Measurements from ENCODE around the gene ZSWIM7. TPM values are rescaled to one million over a fixed set of nuclear protein-coding genes. Genes with fewer than 3 reads are reported as not detected.

ZSWIM7 gene
- total RNA-seq, 1 experiment from 2014 or later: 37.8 TPM

DNA sequence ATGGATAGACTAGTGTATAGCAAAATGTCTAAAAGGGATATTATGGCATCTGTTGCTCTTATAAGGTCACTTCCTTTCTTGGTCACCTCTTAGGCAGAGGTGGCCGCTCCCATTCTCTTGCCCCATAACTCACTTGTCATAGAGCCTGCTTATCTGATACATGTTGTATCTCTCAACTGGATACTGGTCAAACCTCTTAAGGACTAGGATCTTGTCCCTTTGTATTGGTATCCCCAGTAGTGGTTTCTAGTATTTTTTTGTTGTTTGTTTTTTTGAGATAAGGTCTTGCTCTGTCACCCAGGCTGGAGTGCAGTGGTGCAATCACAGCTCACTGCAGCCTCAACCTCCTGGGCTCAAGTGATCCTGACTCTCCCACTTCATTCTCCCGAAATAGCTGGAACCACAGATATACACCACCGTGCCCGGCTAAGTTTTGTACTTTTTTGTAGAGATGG is 27.0 kb downstream of the ZSWIM7 start:
- Histone ChIP-seq H4K5ac (ENCODE audit: insufficient read length, low read depth, low read length) (no peak overlapping the region), H3K9me3 (ENCODE audit: control insufficient read depth, low read depth, low read length) (no peaks in the 10 kb centered on the region), H3T11ph (ENCODE audit: low read length) (no peak overlapping the region), H3K4me1 (ENCODE audit: insufficient read depth, low read length) (peaks cover under 1% of the 10 kb centered on the region; the same call in 1 of the 2 replicates), H3K79me2 (ENCODE audit: insufficient read depth, low read length) (no peaks in the 10 kb centered on the region), H3K9ac (ENCODE audit: extremely low read depth, insufficient read length, low read length) (no peak overlapping the region), H3K79me1 (ENCODE audit: insufficient read depth, low read depth, low read length, poor library complexity, severe bottlenecking) (no peaks in the 10 kb centered on the region), H3K4me2 (ENCODE audit: insufficient read depth, insufficient read length, low read length) (no peak overlapping the region), H2BK15ac (ENCODE audit: low read depth, low read length) (no peak overlapping the region), H2BK120ac (ENCODE audit: low read depth, low read length, poor library complexity, severe bottlenecking) (no peak overlapping the region), H3K23ac (ENCODE audit: insufficient read length, low read depth, low read length) (no peak overlapping the region), H3K18ac (ENCODE audit: insufficient read length, low read depth, low read length) (no peak overlapping the region), H3K27ac (ENCODE audit: insufficient read length, low read depth, low read length) (no peak overlapping the region), H2AFZ (ENCODE audit: low read length) (no peak overlapping the region), H3K14ac (ENCODE audit: insufficient read depth, low read length) (no peak overlapping the region), H4K20me1 (ENCODE audit: control insufficient read depth, insufficient read depth, insufficient read length) (no peaks in the 10 kb centered on the region), H3K56ac (ENCODE audit: insufficient read length, low read depth, low read length) (no peak overlapping the region), H3K23me2 (ENCODE audit: insufficient read length, low read depth, low read length, poor library complexity, severe bottlenecking) (no peaks in the 10 kb centered on the region), H2BK5ac (ENCODE audit: insufficient read length, low read length) (no peak overlapping the region), H3K27me3 (ENCODE audit: insufficient read depth, low read length) (no peaks in the 10 kb centered on the region), H2BK12ac (ENCODE audit: insufficient read length, low read depth, low read length) (no peak overlapping the region), H2BK20ac (ENCODE audit: low read depth, low read length, poor library complexity, severe bottlenecking) (no peak overlapping the region), H3K4ac (ENCODE audit: low read depth, low read length) (no peak overlapping the region), H4K8ac (replicated peaks; ENCODE audit: insufficient read length, low read depth, low read length) (no peak overlapping the region), H2AK5ac (ENCODE audit: insufficient read length, low read length) (no peak overlapping the region), H4K91ac (ENCODE audit: insufficient read length, low read depth, low read length) (no peak overlapping the region)
- no CpG with 5 or more reads among the region's 4 CpGs for WGBS (ENCODE audit: extremely low coverage, insufficient read length, low lambda C conversion rate)
- no peaks in the 10 kb centered on the region; the same call in 1 of the 2 replicates for H3K27me3 Mint-ChIP-seq (ENCODE audit: low read depth)
- H3K4me3 Mint-ChIP-seq: no peak overlapping the region
- no peak for TF ChIP-seq CTCF (conservative IDR thresholded peaks at IDR 0.05)
- H3K27ac Mint-ChIP-seq: no peak overlapping the region
- no peak for DNase-seq
- no peaks in the 10 kb centered on the region for H3K9me3 Mint-ChIP-seq
- H3K36me3 Mint-ChIP-seq (ENCODE audit: insufficient read depth in 1 of 3, low read depth in 3 of 3): peaks cover 5 to 19% (median 17%) of the 10 kb centered on the region in 3 experiments
- H3K4me1 Mint-ChIP-seq: peaks cover 33 to 37% of the 10 kb centered on the region in 2 experiments
